COLO668 (cell line): ENCODE measurements around the gene TLDC2.

Source experiments
- DNase-seq: peaks from one replicate; lab custom pipeline; 2025; ENCODE audit not compliant: unreplicated experiment; lab: John Stamatoyannopoulos, UW

TLDC2 gene

GRCh38 chr20:36849333-36850065 is 26.4 kb upstream of the TLDC2 start:
- DNase-seq, result no peak

- no peak for DNase-seq
Observed at GRCh38 chr20:36850759-36851158, 25.2 kb upstream of the TLDC2 start.

- no peak for DNase-seq
Observed at GRCh38 chr20:36851490-36851889, 24.4 kb upstream of the TLDC2 start.

DNA sequence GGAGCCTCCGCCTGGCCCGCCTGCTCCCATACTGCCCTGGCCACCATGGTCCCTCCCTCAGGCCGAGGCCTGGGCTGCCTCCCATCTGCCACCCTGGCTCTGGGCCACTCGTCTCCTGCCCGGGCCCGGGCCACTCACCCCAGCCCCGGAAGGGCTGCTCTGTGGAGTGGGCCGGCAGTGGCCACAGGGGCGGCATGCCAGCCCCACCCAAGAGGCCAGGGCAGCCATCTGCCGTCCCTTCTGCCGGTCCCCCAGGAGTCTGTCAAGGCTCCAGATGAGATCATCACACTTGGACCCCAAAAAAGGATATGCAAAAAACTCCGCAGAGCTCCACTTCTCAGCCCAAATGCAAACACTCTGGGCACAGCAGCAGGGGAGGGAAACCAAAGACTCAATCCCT is 23.8 kb upstream of the TLDC2 start:
- DNase-seq, result no peak

DNA sequence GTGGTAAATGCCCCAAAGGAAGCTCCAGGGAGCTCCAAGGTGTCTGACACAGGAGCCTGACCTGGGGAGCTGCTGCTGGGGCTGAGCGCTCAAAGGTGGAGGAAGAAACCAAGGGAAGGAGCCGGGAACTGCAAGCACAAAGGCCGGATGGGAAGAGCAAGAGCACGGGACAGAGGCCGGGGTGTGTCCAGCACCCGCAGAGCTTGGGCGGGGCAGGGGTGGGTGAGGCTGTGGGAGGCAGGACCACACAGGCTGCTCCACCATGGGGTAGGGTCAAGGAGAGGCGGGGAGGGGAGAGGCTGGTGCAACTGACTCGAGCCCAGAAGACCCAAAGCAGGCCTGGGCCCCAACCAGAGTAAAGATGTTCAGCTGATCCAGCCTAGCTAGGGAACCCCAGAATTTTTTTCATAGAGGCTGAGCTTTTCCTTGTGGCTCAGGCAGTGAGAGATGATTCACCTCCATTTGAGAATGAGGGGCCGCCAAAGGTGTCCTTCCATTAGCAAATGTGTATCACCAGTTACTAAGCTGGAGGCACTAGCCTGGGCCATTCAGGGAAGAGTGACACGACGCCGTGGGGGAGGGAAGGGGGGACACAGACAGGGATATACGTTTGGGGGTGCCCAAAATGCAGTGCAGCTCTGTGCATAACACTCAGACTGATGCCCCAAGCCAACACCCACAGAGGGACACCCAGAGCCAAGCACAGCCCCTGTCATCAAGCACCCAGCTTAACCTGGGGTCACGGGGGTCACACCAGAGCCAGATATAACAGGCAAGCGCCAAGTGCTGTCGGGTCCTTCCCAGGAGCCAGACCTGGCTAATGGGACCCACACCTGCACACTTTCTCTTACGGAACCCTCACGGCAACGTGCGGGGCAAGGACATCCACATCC is 21.3 kb upstream of the TLDC2 start:
- no peak for DNase-seq

DNA sequence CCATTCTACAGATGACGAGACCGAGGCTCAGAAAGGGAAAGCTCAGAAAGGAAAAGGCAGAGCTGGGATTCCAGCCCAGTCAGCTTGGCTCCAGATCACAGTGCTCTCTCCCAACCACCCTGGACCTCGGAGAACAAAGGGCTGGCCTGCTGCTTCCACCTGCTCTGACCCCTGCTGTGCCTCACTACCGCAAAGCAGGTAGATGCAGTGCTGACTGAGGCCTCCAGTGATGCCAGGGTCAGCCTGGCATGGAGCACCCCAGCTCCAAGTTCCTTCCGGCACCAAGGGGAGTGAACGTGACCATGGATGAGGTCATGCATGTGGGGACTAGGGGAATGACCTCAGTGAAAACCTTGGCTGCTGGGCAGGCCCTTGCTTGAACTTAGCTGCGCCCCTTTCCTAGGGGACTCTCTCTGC is 20.7 kb upstream of the TLDC2 start:
- peak; percentile 41 for DNase-seq

DNA sequence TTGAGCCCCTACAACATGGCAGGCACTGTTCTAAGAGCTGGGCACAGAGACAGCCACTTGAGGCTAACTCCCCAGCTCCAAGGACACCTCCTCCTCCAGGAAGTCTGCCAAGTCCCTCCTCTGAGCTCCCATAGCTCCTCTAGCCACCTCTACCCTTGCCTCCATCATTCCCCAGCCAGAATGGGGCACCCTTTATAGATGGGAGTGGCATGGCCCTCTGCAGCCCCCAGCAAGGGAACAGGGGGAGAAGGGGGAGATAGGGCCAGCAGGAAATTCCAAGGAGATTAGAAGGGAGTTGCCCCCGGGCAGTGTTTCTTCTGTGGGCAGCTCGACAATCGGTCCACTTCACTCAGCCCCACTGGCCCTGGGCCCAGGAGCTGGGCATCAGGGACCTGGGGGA is 19.7 kb upstream of the TLDC2 start:
- no peak for DNase-seq

DNA sequence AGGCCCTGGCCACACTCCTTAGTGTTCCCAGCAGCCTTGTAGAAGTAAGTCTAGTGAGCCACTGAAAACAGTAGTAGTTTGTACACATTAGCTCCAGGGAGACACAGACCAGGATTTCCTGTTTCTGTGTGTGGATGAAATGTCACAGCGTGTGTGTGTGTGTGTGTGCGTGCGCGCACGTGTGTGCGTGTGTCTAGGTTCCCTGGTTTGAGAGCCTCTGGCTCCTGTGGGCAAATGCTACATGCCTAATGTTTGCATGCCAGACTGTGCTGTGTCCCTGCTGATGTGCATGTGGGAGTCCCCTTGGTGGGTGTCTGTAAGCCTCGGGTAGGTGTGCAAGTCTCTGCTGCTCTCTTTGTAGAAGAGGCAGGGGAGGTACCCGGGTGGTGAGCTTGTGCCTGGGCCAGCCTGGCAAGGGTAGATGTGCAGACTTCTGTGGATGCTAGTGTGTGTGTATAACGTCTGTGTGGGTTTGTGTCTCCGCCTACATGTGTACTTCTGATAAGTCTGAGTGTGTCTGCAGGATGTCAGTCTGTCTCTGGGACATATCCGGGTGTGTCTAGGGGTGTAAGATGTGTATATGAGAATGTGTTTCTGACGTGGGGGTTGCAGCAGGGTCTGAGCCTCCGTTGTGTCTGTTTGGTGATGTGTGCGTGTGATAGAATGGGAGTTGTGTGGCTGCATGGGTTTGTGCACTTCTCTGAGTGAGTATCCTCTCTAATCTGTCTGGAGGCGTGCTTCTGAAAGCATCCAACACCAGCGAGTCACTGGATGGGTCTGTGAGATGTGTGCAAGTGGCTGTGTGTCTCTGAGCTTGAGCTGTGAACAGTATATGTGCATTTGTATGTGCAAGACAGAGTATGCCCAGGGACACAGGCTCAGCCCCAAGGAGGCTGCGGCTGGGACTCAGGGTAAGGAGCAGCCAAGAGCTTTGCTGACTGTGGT is 19.0 kb upstream of the TLDC2 start:
- peak; percentile 39 for DNase-seq

- DNase-seq, result no peak
Observed at GRCh38 chr20:36859282-36859555, 16.7 kb upstream of the TLDC2 start.

DNA sequence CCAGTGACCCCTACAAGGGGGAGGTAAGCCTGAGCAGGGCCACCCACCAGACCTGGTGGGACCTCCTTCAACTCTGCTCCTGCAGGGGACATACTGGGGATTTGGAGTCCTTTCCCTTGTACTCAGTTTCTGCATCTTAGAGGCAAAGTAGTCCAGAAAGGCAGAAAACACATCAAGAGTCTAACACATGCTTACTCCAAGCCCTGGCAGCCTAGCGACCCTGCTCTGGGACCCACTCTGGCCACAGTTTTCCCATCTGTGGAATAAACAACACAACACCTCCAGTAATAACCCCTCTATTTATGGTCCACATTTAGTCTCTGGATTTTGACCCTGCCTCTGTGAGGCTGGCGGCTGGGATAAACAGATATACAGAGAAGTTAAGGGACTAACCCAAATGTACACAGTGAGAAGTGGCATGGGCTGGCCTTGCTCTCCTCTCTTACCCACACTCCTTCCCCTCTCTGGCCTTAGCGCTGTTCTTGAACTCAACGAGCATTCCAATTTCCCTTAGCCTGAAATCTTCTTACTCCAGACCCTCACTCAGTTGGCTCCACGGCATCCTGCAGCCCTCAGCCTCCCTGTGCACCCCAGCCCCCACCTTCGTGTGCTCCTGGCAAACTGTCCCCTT is 16.1 kb upstream of the TLDC2 start:
- no peak for DNase-seq

DNA sequence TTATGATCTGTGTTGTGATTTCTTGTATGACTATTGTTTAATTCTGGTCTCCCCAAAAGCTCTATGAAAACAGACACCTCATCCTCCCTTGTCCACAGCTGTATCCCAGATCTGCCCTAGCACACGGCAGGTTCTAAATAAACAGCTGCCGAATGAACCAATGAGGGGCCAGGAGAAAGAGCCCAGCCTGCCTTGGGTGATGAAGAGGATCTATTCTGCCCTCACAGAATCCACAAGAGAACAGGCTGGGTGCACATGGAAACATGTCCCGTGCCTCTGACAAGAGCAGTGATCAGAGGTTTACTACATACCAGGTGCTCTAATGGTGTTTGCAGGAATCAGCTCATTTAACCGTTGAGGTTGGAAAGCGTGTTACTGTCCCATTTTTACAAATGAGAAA is 15.6 kb upstream of the TLDC2 start:
- no peak for DNase-seq

GRCh38 chr20:36860811-36861624 is 14.9 kb upstream of the TLDC2 start:
- DNase-seq, result no peak

- no peak for DNase-seq
Observed at GRCh38 chr20:36861625-36861874, 14.4 kb upstream of the TLDC2 start.

DNA sequence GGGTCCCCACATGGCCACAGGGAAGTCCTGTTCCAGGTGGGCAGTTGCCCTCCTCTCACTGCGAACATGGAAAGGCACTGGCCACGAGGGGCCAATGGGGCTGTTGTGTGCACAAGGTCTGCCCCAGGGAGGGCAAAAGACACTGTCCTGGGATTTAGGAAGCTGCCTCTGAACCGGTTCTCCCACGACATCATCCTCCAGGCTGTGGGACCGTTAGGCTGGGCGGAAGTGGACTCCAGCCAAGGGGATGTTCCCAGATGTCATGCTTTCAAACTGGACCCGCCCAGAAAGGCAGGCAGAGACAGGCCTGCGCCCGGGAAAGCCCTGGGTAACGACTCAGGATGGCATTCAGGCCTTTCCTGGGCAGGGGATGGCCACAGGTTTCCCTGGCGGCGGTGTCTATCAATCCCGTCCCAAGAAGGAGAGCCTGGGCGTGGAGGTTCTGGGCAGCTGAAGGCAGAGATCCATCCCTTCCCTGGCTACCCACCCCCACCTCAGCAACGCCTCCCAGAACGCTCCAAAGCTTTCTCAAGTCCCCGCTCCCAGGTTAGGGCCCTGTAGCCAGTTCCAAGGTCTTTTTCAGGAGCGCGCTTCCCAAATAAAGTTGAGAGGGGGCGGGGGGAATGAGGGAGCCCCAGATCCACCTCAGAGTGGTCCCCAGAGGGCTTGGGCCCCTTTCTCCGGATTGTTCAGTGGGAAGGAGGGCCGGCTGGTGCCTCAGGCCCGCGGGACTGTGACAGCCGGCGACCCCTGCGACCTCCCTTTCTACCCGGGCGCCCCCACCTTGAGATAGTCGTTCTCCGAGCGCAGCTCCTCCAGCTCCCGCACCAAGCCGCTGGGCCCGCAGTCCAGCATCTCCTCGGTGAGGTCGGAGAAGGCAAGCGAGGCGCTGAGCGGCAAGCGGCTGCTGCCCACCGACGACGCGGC is 13.8 kb upstream of the TLDC2 start:
- peak; percentile 87 for DNase-seq

- peak; percentile 67 for DNase-seq
Observed at GRCh38 chr20:36862857-36863668, 12.9 kb upstream of the TLDC2 start.

- DNase-seq, result peak; percentile 64
Observed at GRCh38 chr20:36865076-36865860, 10.7 kb upstream of the TLDC2 start.

DNA sequence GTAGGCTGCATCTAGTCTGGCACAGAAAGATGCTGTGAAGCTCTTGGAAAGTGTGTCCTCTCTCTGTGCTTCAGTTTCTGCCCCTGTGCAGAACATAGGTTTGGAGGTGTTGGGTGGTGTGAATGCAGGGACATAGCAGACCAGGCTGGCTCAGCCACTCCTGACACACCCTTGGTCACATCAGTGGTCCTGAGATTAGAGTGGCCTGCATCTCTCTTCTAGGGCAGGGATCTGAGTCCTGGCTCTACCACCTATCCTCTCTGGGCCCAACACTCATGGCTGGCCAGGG is 10.1 kb upstream of the TLDC2 start:
- DNase-seq, result no peak

GRCh38 chr20:36866164-36866563 is 9.8 kb upstream of the TLDC2 start:
- no peak for DNase-seq
